ENCODE results near the gene FILIP1L. TPM values are rescaled to one million over a fixed set of nuclear protein-coding genes. Genes with fewer than 3 reads are reported as not detected.

FILIP1L gene
- total and polyA plus RNA-seq, 2 of the 13 experiments (the other 11 are each of a cell fraction or from before 2014, with no cell fraction given), result 8.1 to 187 TPM

DNA sequence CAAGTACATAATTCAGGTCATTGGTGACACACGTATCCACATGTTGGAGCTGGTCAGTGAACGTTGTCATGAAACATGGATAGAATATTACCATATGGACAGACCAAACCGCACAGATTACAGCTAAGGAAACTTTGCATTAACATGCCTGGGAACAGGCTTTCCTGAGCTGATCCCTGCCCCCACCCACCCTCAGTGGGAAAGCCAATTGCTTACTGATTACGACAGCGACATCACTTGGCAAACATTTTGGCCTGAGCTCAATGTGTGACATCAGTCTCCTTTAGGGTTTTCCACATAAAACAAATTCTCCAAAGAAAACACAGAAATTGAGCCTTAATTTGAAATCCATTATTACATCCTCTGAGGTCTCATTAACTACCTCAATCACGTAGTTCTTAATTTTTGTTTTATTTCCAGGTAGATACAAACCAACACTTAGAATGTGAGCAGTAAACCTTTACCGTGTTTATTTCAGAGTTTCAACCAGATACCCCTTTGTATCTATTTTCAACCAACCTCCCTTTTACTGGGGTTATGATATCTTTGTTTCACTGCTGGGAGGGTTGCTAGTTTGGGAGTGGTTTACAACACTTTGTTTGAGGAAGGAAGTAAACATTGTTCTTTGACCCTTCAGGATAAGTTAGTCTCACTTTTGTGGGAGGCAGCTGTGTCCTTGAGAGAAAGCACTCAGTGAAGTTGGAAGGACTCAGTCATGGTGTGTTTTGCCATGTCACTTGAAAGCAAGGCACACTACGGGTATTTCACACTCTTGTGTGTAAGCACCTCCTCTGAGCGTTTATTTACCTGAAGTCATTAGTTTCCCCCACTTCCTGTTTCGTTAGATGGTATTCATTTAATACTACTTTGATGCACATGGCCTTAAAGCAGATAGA is 193.6 kb downstream of the FILIP1L start (continued):
- TF ChIP-seq, protein P1, sequence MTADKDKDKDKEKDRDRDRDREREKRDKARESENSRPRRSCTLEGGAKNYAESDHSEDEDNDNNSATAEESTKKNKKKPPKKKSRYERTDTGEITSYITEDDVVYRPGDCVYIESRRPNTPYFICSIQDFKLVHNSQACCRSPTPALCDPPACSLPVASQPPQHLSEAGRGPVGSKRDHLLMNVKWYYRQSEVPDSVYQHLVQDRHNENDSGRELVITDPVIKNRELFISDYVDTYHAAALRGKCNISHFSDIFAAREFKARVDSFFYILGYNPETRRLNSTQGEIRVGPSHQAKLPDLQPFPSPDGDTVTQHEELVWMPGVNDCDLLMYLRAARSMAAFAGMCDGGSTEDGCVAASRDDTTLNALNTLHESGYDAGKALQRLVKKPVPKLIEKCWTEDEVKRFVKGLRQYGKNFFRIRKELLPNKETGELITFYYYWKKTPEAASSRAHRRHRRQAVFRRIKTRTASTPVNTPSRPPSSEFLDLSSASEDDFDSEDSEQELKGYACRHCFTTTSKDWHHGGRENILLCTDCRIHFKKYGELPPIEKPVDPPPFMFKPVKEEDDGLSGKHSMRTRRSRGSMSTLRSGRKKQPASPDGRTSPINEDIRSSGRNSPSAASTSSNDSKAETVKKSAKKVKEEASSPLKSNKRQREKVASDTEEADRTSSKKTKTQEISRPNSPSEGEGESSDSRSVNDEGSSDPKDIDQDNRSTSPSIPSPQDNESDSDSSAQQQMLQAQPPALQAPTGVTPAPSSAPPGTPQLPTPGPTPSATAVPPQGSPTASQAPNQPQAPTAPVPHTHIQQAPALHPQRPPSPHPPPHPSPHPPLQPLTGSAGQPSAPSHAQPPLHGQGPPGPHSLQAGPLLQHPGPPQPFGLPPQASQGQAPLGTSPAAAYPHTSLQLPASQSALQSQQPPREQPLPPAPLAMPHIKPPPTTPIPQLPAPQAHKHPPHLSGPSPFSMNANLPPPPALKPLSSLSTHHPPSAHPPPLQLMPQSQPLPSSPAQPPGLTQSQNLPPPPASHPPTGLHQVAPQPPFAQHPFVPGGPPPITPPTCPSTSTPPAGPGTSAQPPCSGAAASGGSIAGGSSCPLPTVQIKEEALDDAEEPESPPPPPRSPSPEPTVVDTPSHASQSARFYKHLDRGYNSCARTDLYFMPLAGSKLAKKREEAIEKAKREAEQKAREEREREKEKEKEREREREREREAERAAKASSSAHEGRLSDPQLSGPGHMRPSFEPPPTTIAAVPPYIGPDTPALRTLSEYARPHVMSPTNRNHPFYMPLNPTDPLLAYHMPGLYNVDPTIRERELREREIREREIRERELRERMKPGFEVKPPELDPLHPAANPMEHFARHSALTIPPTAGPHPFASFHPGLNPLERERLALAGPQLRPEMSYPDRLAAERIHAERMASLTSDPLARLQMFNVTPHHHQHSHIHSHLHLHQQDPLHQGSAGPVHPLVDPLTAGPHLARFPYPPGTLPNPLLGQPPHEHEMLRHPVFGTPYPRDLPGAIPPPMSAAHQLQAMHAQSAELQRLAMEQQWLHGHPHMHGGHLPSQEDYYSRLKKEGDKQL (CRISPR knock-in tag; IDR thresholded peaks at IDR 0.05; ENCODE audit: low read depth), result peak; percentile 86
- TF ChIP-seq SIN3A (IDR thresholded peaks at IDR 0.05; ENCODE audit: borderline replicate concordance, low read depth, low read length), result no peak
- no peak for TF ChIP-seq PRPF4 (IDR thresholded peaks at IDR 0.05; ENCODE audit: low read depth, low read length, poor library complexity, severe bottlenecking)
- peak; percentile 40; the same call in 1 of the 2 replicates for TF ChIP-seq DMAP1 (CRISPR knock-in tag; IDR thresholded peaks at IDR 0.05)
- TF ChIP-seq, protein P2, sequence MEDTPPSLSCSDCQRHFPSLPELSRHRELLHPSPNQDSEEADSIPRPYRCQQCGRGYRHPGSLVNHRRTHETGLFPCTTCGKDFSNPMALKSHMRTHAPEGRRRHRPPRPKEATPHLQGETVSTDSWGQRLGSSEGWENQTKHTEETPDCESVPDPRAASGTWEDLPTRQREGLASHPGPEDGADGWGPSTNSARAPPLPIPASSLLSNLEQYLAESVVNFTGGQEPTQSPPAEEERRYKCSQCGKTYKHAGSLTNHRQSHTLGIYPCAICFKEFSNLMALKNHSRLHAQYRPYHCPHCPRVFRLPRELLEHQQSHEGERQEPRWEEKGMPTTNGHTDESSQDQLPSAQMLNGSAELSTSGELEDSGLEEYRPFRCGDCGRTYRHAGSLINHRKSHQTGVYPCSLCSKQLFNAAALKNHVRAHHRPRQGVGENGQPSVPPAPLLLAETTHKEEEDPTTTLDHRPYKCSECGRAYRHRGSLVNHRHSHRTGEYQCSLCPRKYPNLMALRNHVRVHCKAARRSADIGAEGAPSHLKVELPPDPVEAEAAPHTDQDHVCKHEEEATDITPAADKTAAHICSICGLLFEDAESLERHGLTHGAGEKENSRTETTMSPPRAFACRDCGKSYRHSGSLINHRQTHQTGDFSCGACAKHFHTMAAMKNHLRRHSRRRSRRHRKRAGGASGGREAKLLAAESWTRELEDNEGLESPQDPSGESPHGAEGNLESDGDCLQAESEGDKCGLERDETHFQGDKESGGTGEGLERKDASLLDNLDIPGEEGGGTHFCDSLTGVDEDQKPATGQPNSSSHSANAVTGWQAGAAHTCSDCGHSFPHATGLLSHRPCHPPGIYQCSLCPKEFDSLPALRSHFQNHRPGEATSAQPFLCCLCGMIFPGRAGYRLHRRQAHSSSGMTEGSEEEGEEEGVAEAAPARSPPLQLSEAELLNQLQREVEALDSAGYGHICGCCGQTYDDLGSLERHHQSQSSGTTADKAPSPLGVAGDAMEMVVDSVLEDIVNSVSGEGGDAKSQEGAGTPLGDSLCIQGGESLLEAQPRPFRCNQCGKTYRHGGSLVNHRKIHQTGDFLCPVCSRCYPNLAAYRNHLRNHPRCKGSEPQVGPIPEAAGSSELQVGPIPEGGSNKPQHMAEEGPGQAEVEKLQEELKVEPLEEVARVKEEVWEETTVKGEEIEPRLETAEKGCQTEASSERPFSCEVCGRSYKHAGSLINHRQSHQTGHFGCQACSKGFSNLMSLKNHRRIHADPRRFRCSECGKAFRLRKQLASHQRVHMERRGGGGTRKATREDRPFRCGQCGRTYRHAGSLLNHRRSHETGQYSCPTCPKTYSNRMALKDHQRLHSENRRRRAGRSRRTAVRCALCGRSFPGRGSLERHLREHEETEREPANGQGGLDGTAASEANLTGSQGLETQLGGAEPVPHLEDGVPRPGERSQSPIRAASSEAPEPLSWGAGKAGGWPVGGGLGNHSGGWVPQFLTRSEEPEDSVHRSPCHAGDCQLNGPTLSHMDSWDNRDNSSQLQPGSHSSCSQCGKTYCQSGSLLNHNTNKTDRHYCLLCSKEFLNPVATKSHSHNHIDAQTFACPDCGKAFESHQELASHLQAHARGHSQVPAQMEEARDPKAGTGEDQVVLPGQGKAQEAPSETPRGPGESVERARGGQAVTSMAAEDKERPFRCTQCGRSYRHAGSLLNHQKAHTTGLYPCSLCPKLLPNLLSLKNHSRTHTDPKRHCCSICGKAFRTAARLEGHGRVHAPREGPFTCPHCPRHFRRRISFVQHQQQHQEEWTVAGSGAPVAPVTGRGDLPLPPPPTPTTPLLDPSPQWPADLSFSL (CRISPR knock-in tag; IDR thresholded peaks at IDR 0.05), result 0 out of 2 replicates have a peak, but pooled peaks have one; percentile 57
- no peak for TF ChIP-seq ZNF225 (CRISPR knock-in tag; IDR thresholded peaks at IDR 0.05)
- TF ChIP-seq NFE2 (CRISPR knock-in tag; IDR thresholded peaks at IDR 0.05), result peak; percentile 65; the same call in 1 of the 2 replicates
- peak; percentile 58; the same call in 1 of the 2 replicates for TF ChIP-seq KDM4B (CRISPR knock-in tag; IDR thresholded peaks at IDR 0.05)
- TF ChIP-seq CEBPB (IDR thresholded peaks at IDR 0.05; ENCODE audit: borderline replicate concordance, low read depth, low read length), result peak; percentile 74
- peak; percentile 55; the same call in 1 of the 2 replicates for TF ChIP-seq ARID2 (CRISPR knock-in tag; IDR thresholded peaks at IDR 0.05; ENCODE audit: borderline replicate concordance)

Measured in HepG2 (cell line).